Measurements from ENCODE around the gene MCTP2. TPM values are rescaled to one million over a fixed set of nuclear protein-coding genes. Genes with fewer than 3 reads are reported as not detected.

MCTP2 gene
- 12.6 TPM for total RNA-seq (2013)
- polyA plus RNA-seq: 1 to 10 TPM; 2.4 to 7.4 (median 7.3) TPM
- polyA minus RNA-seq: 4.8 and 5.3 TPM in 2 replicates
- 10.5 to 46.9 (median 19.2) reads per million in 11 experiments for total RNA-seq

GRCh38 chr15:94230883-94231722 lies at the start of gene MCTP2:
MCTP2 (plus strand) TSS chr15:94231561; CDS start chr15:94298266, 66,705 bp downstream.
- Histone ChIP-seq H3K4me1 (ENCODE audit: control insufficient read depth in 1 of 2, insufficient read depth in 2 of 2, low read length in 2 of 2) (peaks cover 59 to 67% of the 10 kb centered on the region in 2 donors), H3K4me2 (replicated peaks; ENCODE audit: extremely low read depth, low read length, poor library complexity, severe bottlenecking) (peak within 1 kb of the TSS; percentile 95), H3K79me2 (ENCODE audit: insufficient read depth, low read length) (peaks cover 17% of the 10 kb centered on the region), H3K9ac (ENCODE audit: insufficient read depth, low read length, poor library complexity, severe bottlenecking) (peak within 1 kb of the TSS; percentile 73), H3K27me3 (ENCODE audit: control insufficient read depth in 2 of 2, insufficient read depth in 2 of 2, low read length in 2 of 2) (peaks cover 2 to 9% of the 10 kb centered on the region in 2 donors), H3K36me3 (replicated peaks in 1 of 2; ENCODE audit: control insufficient read depth in 1 of 2, insufficient read depth in 2 of 2, low read length in 2 of 2) (no peaks in the 10 kb centered on the region), H3K9me3 (replicated peaks in 1 of 2; ENCODE audit: control insufficient read depth in 1 of 2, insufficient read depth in 1 of 2, low read length in 2 of 2) (no peaks in the 10 kb centered on the region), H3K27ac (ENCODE audit: low read depth in 1 of 2, low read length in 2 of 2) (peak within 1 kb of the TSS; percentile 83 to 90), H2AFZ (ENCODE audit: insufficient read depth, low read depth, low read length, poor library complexity, severe bottlenecking) (peak within 1 kb of the TSS; percentile 76), H3K4me3 (replicated peaks in 1 of 3; ENCODE audit: low read depth in 2 of 3, low read length in 3 of 3) (peak within 1 kb of the TSS; percentile 80 to 97 (median 85)), H4K20me1 (ENCODE audit: insufficient read depth, low read length) (no peaks in the 10 kb centered on the region)
- Mint-ChIP-seq H3K4me1 (peaks cover 65% of the 10 kb centered on the region), H3K27me3 (ENCODE audit: low read depth in 3 of 3) (peaks cover 3 to 12% (median 8%) of the 10 kb centered on the region in 3 donors), H3K27ac (peak within 1 kb of the TSS; percentile 90 to 99 (median 97)), H3K36me3 (peaks cover 0 to 3% of the 10 kb centered on the region in 2 donors), H3K4me3 (peak within 1 kb of the TSS; percentile 87 to 94), H3K9me3 (no peaks in the 10 kb centered on the region)
- TF ChIP-seq CTCF (IDR thresholded peaks at IDR 0.05): no peak
- 0% methylated on average over 66 of the region's 66 CpGs for WGBS (ENCODE audit: insufficient coverage)
- DNase-seq: peak; percentile 89 to 97 (median 91)
- intact Hi-C loops (cut with micrococcal nuclease): loop anchor here (2.0 to 5.0 kb wide), 2 partner anchors 56 to 91 kb away; no protein-coding TSS in a partner anchor

- Histone ChIP-seq H3K4me3 (replicated peaks in 1 of 3; ENCODE audit: low read depth in 2 of 3, low read length in 3 of 3) (no peak overlapping the region), H3K4me1 (ENCODE audit: control insufficient read depth in 1 of 2, insufficient read depth in 2 of 2, low read length in 2 of 2) (no peaks in the 10 kb centered on the region), H2AFZ (ENCODE audit: insufficient read depth, low read depth, low read length, poor library complexity, severe bottlenecking) (no peak overlapping the region), H3K27me3 (ENCODE audit: control insufficient read depth in 2 of 2, insufficient read depth in 2 of 2, low read length in 2 of 2) (peaks cover 0 to 6% of the 10 kb centered on the region in 2 donors), H3K27ac (ENCODE audit: low read depth in 1 of 2, low read length in 2 of 2) (no peak overlapping the region), H3K9me3 (replicated peaks in 1 of 2; ENCODE audit: control insufficient read depth in 1 of 2, insufficient read depth in 1 of 2, low read length in 2 of 2) (no peaks in the 10 kb centered on the region), H3K4me2 (replicated peaks; ENCODE audit: extremely low read depth, low read length, poor library complexity, severe bottlenecking) (no peak overlapping the region), H3K79me2 (ENCODE audit: insufficient read depth, low read length) (no peaks in the 10 kb centered on the region), H3K36me3 (replicated peaks in 1 of 2; ENCODE audit: control insufficient read depth in 1 of 2, insufficient read depth in 2 of 2, low read length in 2 of 2) (no peaks in the 10 kb centered on the region), H4K20me1 (ENCODE audit: insufficient read depth, low read length) (no peaks in the 10 kb centered on the region), H3K9ac (ENCODE audit: insufficient read depth, low read length, poor library complexity, severe bottlenecking) (no peak overlapping the region)
- TF ChIP-seq CTCF (IDR thresholded peaks at IDR 0.05): peak; percentile 6
- intact Hi-C loops (cut with micrococcal nuclease): no loop called here
- DNase-seq: no peak
- WGBS (ENCODE audit: insufficient coverage): no CpG with 5 or more reads among the region's 4 CpGs
- H3K4me1 Mint-ChIP-seq: peaks cover 3% of the 10 kb centered on the region
- peaks cover 0 to 4% of the 10 kb centered on the region in 2 donors for H3K36me3 Mint-ChIP-seq
- peaks cover 3 to 6% (median 6%) of the 10 kb centered on the region in 3 donors for H3K27me3 Mint-ChIP-seq (ENCODE audit: low read depth in 3 of 3)
- no peak overlapping the region for H3K27ac Mint-ChIP-seq
- H3K4me3 Mint-ChIP-seq: peak overlapping the region in 1 of 2 donors; percentile 51
- H3K9me3 Mint-ChIP-seq: peaks cover 0 to under 1% (median 0%) of the 10 kb centered on the region in 7 donors
These were observed 48.5 kb upstream of the MCTP2 start for GRCh38 chr15:94182883-94183282.

Measured in CD14-positive monocyte (primary cell).